MM.1S (cell line): ENCODE results near the gene TMEM209.

ENCODE experiments used
- EZH2 ChIP-seq: fragments of 300-600 bp; sonication (generic); optimal IDR thresholded peaks from 2 replicates; pipeline ENCODE3; 2017; ENCODE audit warnings: low read depth, mild to moderate bottlenecking, antibody characterized with exemption, low read length, mixed read lengths
- EZH2phosphoT487 ChIP-seq: fragments of 300-600 bp; sonication (generic); IDR thresholded peaks from 2 replicates; pipeline ENCODE4 v1.6.1; 2018; ENCODE audit warnings: antibody characterized with exemption, low read length
- TF ChIP-seq, protein P1 (sequence below): fragments of 300-600 bp; sonication (generic); IDR thresholded peaks from 2 replicates; pipeline ENCODE4 v1.5.1; 2016; ENCODE audit warnings: antibody characterized with exemption, low read length, mixed read lengths

- TF ChIP-seq, protein P1, sequence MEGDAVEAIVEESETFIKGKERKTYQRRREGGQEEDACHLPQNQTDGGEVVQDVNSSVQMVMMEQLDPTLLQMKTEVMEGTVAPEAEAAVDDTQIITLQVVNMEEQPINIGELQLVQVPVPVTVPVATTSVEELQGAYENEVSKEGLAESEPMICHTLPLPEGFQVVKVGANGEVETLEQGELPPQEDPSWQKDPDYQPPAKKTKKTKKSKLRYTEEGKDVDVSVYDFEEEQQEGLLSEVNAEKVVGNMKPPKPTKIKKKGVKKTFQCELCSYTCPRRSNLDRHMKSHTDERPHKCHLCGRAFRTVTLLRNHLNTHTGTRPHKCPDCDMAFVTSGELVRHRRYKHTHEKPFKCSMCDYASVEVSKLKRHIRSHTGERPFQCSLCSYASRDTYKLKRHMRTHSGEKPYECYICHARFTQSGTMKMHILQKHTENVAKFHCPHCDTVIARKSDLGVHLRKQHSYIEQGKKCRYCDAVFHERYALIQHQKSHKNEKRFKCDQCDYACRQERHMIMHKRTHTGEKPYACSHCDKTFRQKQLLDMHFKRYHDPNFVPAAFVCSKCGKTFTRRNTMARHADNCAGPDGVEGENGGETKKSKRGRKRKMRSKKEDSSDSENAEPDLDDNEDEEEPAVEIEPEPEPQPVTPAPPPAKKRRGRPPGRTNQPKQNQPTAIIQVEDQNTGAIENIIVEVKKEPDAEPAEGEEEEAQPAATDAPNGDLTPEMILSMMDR, result no peak
- TF ChIP-seq EZH2phosphoT487, result no peak
- TF ChIP-seq EZH2, result no peak
Observed at GRCh38 chr7:130181263-130181605, 24.0 kb downstream of the TMEM209 start.
